Motor neuron (in vitro differentiated cells): Measurements from ENCODE around the gene IGSF22. TPM values are rescaled to one million over a fixed set of nuclear protein-coding genes. Genes with fewer than 3 reads are reported as not detected.

ENCODE experiments used
- ATAC-seq, 8 experiments: fragments of 200-7000 bp; cut with Tn5 transposase; replicated peaks in 6 of 8; 2 replicates each; pipeline ENCODE4 v1.8.0; 2021; ENCODE audit warnings: mild to moderate bottlenecking in 8 of 8, moderate library complexity in 8 of 8
- H3K27ac ChIP-seq, 2 donors: fragments of 250-450 bp; sonication (Bioruptor Pico); 2 replicates each; pipeline ENCODE4 v1.9.0; 2021; ENCODE audit warnings: antibody characterized with exemption in 2 of 2, mild to moderate bottlenecking in 2 of 2, moderate library complexity in 1 of 2
- H3K4me1 ChIP-seq, 2 donors: fragments of 250-450 bp; sonication (Bioruptor Pico); replicated peaks in 1 of 2; 2 replicates each; pipeline ENCODE4 v1.6.1; 2021; ENCODE audit warnings: antibody characterized with exemption in 2 of 2, mild to moderate bottlenecking in 2 of 2, moderate library complexity in 1 of 2
- H3K4me3 ChIP-seq, 5 donors: fragments of 250-450 bp; sonication (Bioruptor Pico); 2 replicates each; pipeline ENCODE4 v1.9.0; 2021; ENCODE audit warnings: antibody characterized with exemption in 5 of 5, mild to moderate bottlenecking in 5 of 5, moderate library complexity in 4 of 5
- WGBS, 10 experiments: fragments of 450-650 bp; shearing (Covaris generic); methylation state at CpG; one replicate each; pipeline ENCODE4 v1.0.0; 2022; 5-methylcytosine and 5-hydroxymethylcytosine counted together
- in situ Hi-C, 9 experiments: fragments of 400-800 bp; cut with MboI; loops; one replicate each; pipeline ENCODE4 v1.15.0; 2021; ENCODE audit warnings: low sequenced_read_pairs in 9 of 9, low pct_unique_long_range_greater_than_20kb in 2 of 9; ENCODE audit not compliant: unreplicated experiment in 9 of 9
- total RNA-seq, 8 experiments: library from RNA; unstranded; fragments of 300-600 nt; gene quantifications; 2 replicates each; pipeline versions ENCODE4 v1.2.3 to v1.2.4, GENCODE V29; 2022

Gene IGSF22
- total RNA-seq, 8 experiments from 2014 or later, result 0.05 to 2.4 (median 0.86) TPM

- no peak overlapping the region for H3K4me3 ChIP-seq
- H3K27ac ChIP-seq, result no peak overlapping the region
- in situ Hi-C loops, result no loop called here
- WGBS, 10 experiments, result 17 to 75% (median 44%) methylated on average over 1 of the region's 1 CpG; no CpG with 5 or more reads in 6 of the 10 experiments
- no peak for ATAC-seq
- H3K4me1 ChIP-seq, result peaks cover 0 to under 1% of the 10 kb centered on the region in 2 donors
Observed at GRCh38 chr11:18704698-18705097, 21.3 kb downstream of the IGSF22 start.

- 53 to 81% (median 68%) methylated on average over 2 to 4 of the region's 5 CpGs; no CpG with 5 or more reads in 3 of the 10 experiments for WGBS, 10 experiments
- H3K4me3 ChIP-seq, result no peak overlapping the region
- no peak for ATAC-seq
- no peak overlapping the region for H3K27ac ChIP-seq
- peaks cover 0 to 6% of the 10 kb centered on the region in 2 donors for H3K4me1 ChIP-seq
- in situ Hi-C loops, result no loop called here
Observed at GRCh38 chr11:18704045-18704645, 21.8 kb downstream of the IGSF22 start.

- no peak overlapping the region for H3K27ac ChIP-seq
- WGBS, 10 experiments, result 60 to 100% (median 80%) methylated on average over 1 of the region's 2 CpGs; no CpG with 5 or more reads in 5 of the 10 experiments
Observed at GRCh38 chr11:18703001-18703763, 22.8 kb downstream of the IGSF22 start.

DNA sequence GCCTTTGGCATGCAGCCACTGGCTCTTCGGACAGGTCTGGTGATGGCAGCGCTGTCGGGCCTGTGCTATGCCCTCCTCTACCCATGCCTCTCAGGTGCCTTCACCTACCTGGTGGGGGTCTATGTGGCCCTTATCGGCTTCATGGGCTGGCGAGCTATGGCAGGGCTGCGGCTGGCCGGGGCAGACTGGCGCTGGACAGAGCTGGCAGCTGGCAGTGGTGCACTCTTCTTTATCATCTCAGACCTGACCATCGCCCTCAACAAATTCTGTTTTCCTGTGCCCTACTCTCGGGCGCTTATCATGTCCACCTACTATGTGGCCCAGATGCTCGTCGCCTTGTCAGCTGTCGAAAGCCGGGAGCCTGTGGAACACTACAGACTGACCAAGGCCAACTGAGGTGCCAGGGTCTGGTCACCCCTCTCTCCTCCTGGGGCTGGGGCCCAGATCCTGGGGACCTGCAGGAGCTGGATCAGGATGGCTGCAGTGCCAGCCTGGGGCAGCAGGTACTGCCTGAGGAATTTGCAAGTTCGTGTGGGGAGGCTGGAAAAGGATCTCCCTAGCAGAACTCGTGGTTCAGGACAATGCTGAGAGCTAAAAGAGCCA is 24.3 kb downstream of the IGSF22 start:
- Histone ChIP-seq H3K4me3 (no peak overlapping the region), H3K27ac (no peak overlapping the region), H3K4me1 (peaks cover 0 to 9% of the 10 kb centered on the region in 2 donors)
- ATAC-seq, result no peak
- in situ Hi-C loops, result no loop called here
- WGBS, 10 experiments, result 20 to 90% (median 84%) methylated on average over 1 to 9 of the region's 17 CpGs; no CpG with 5 or more reads in 3 of the 10 experiments

More at GRCh38 chr11:18703001-18703763, 22.8 kb downstream of the IGSF22 start:
- Histone ChIP-seq H3K4me1 (peaks cover 0 to 7% of the 10 kb centered on the region in 2 donors), H3K4me3 (no peak overlapping the region)
- in situ Hi-C loops, result no loop called here
- no peak for ATAC-seq

GRCh38 chr11:18700872-18701271 is 25.1 kb downstream of the IGSF22 start:
- H3K4me3 ChIP-seq, result no peak overlapping the region
- H3K4me1 ChIP-seq, result peaks cover 0 to 9% of the 10 kb centered on the region in 2 donors
- no peak overlapping the region for H3K27ac ChIP-seq
- in situ Hi-C loops, result no loop called here
- WGBS, 10 experiments, result 80 to 100% (median 100%) methylated on average over 1 to 2 of the region's 7 CpGs; no CpG with 5 or more reads in 7 of the 10 experiments
- no peak for ATAC-seq

GRCh38 chr11:18700375-18700774 is 25.6 kb downstream of the IGSF22 start:
- H3K27ac ChIP-seq, result no peak overlapping the region
- no CpG with 5 or more reads among the region's 1 CpG for WGBS, 10 experiments
- in situ Hi-C loops, result no loop called here

GRCh38 chr11:18699848-18700261 is 26.1 kb downstream of the IGSF22 start:
- 0 to 100% (median 50%) methylated on average over 1 to 2 of the region's 3 CpGs; no CpG with 5 or more reads in 3 of the 10 experiments for WGBS, 10 experiments
- in situ Hi-C loops, result no loop called here
- ATAC-seq, result peak in 1 of 8 experiments; percentile 0
- Histone ChIP-seq H3K4me3 (peak overlapping the region in 2 of 5 donors; percentile 75 to 93), H3K27ac (no peak overlapping the region), H3K4me1 (peaks cover 0 to 9% of the 10 kb centered on the region in 2 donors)

More at GRCh38 chr11:18700375-18700774, 25.6 kb downstream of the IGSF22 start:
- Histone ChIP-seq H3K4me1 (peaks cover 0 to 9% of the 10 kb centered on the region in 2 donors), H3K4me3 (no peak overlapping the region)
- peak in 1 of 8 experiments; percentile 0 for ATAC-seq

GRCh38 chr11:18699269-18699596 is 26.8 kb downstream of the IGSF22 start:
- Histone ChIP-seq H3K4me1 (peaks cover 0 to 9% of the 10 kb centered on the region in 2 donors), H3K27ac (no peak overlapping the region), H3K4me3 (peak overlapping the region; percentile 46 to 96 (median 75))
- in situ Hi-C loops, result no loop called here
- ATAC-seq, result no peak
- 3 to 60% (median 17%) methylated on average over 1 to 6 of the region's 9 CpGs; no CpG with 5 or more reads in 7 of the 10 experiments for WGBS, 10 experiments

DNA sequence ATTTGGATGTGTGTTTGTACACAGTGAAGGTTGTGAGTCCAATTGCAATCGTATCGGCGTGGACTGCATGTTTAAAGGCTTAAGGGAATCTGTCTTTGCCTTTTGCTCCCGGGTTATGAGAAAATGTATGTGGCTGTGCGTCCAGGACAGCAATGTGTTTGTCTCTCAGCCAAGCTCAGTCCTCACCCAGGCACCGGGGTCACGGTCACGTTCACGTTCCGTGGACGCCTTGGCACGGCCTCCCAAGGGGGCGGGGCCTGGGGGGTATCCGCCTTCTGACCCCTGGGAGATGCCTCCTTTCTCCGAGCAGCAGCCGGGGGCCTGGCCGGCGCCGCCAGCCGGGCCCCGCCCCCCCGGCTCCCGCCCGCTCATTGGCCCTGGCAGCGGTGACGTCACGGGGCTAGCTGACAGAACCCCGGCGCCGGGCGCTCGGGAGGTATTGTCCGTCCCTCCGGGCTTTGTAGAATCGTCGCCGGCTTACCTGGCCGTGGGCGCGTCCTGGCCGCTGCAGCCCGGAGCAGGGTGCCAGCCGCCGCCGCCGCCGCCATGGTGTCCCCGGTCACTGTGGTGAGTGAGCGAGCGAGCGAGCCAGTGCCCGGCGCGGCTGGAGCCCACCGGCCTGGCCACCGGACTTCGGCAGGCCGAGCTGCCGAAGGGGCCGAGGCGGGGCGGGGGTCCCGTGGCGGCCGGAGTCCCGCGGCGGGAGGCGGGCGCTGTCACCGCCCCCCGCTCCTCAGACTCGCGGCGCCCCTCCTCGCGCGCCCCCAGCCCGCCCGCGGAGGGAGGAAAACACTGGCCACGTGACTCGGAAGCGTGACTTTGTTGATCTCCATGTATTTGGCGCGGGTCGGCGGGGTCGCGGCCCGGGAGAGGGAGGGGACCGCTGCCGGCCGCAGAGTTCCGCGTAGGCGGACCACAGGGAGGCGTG is 27.4 kb downstream of the IGSF22 start, which contains the start of gene TMEM86A:
Gene TMEM86A, plus strand, starts transcription at position 439 of the 928 bp plus-strand sequence. Its CDS starts 108 bp downstream, at position 547.
- in situ Hi-C loops, result no loop called here
- ATAC-seq, result peak; percentile 71 to 95 (median 91)
- peak within 1 kb of the TSS; percentile 71 to 77 for H3K27ac ChIP-seq
- WGBS, 10 experiments, result 0% methylated on average over 3 to 5 of the region's 98 CpGs; no CpG with 5 or more reads in 7 of the 10 experiments
- peak within 1 kb of the TSS; percentile 46 to 96 (median 75) for H3K4me3 ChIP-seq
- peaks cover 0 to 9% of the 10 kb centered on the region in 2 donors for H3K4me1 ChIP-seq

- 50 to 100% (median 90%) methylated on average over 1 to 4 of the region's 4 CpGs; no CpG with 5 or more reads in 3 of the 10 experiments for WGBS, 10 experiments
- in situ Hi-C loops, result no loop called here
- H3K4me1 ChIP-seq, result peaks cover 0 to 9% of the 10 kb centered on the region in 2 donors
- H3K27ac ChIP-seq, result no peak overlapping the region
- no peak overlapping the region for H3K4me3 ChIP-seq
- ATAC-seq, result no peak
Observed at GRCh38 chr11:18697576-18697975, 28.4 kb downstream of the IGSF22 start.

- H3K4me1 ChIP-seq, result peaks cover 0 to 9% of the 10 kb centered on the region in 2 donors
- 65 to 100% (median 89%) methylated on average over 1 to 2 of the region's 2 CpGs; no CpG with 5 or more reads in 5 of the 10 experiments for WGBS, 10 experiments
- no peak overlapping the region for H3K4me3 ChIP-seq
- in situ Hi-C loops, result no loop called here
- peak in 2 of 8 experiments; percentile 1 to 3 for ATAC-seq
- no peak overlapping the region for H3K27ac ChIP-seq
Observed at GRCh38 chr11:18696638-18697225, 29.3 kb downstream of the IGSF22 start.
